Measurements from ENCODE around the gene GPANK1.

- TF ChIP-seq POLR2A (IDR thresholded peaks at IDR 0.05; ENCODE audit: low read depth) (no peak), CTCF (IDR thresholded peaks at IDR 0.05) (no peak)
Observed at GRCh38 chr6:31643818-31644454, 20.9 kb downstream of the GPANK1 start.
